HEK293 (cell line): ENCODE measurements around the gene PROSER1.

ENCODE experiments used
- FEZF1 ChIP-seq: fragments of 450-650 bp; formaldehyde crosslinking; IDR thresholded peaks from 2 replicates; pipeline ENCODE4 v1.5.1; 2016; ENCODE audit warnings: missing biosample characterization, missing genetic modification characterization
- OSR2 ChIP-seq: fragments of 450-650 bp; formaldehyde crosslinking; IDR thresholded peaks from 2 replicates; pipeline ENCODE4 v1.5.1; 2016; ENCODE audit warnings: missing biosample characterization, missing genetic modification characterization
- SALL2 ChIP-seq: fragments of 450-650 bp; formaldehyde crosslinking; IDR thresholded peaks from 2 replicates; pipeline ENCODE4 v1.5.0; 2017; ENCODE audit warnings: missing biosample characterization, mild to moderate bottlenecking, missing genetic modification characterization, borderline replicate concordance
- SP7 ChIP-seq: fragments of 450-650 bp; formaldehyde crosslinking; IDR thresholded peaks from 2 replicates; pipeline ENCODE4 v1.5.1; 2016; ENCODE audit warnings: missing biosample characterization, missing genetic modification characterization
- ZBTB17 ChIP-seq: fragments of 450-650 bp; formaldehyde crosslinking; IDR thresholded peaks from 2 replicates; pipeline ENCODE4 v1.5.1; 2016; ENCODE audit warnings: missing biosample characterization, missing genetic modification characterization
- ZBTB7A ChIP-seq: fragments of 450-650 bp; formaldehyde crosslinking; IDR thresholded peaks from 2 replicates; pipeline ENCODE4 v1.5.1; 2016; ENCODE audit warnings: low read depth, missing biosample characterization, missing genetic modification characterization
- ZNF211 ChIP-seq: fragments of 450-650 bp; formaldehyde crosslinking; IDR thresholded peaks from 2 replicates; pipeline ENCODE4 v1.5.1; 2016; ENCODE audit warnings: low read depth, missing biosample characterization, missing genetic modification characterization
- ZNF274 ChIP-seq, 2 experiments: fragments of 200-500 bp in 1 of 2; fragments of 450-650 bp in 1 of 2; sonication (Bioruptor generic) in 1 of 2; formaldehyde crosslinking in 1 of 2; IDR thresholded peaks; 2 replicates each; pipeline versions ENCODE4 v1.5.1 to v1.6.1; 2014 to 2016; ENCODE audit warnings: borderline replicate concordance in 1 of 2, inconsistent platforms in 1 of 2, low read length in 1 of 2, missing biosample characterization in 1 of 2, missing genetic modification characterization in 1 of 2
- ZNF473 ChIP-seq: fragments of 450-650 bp; formaldehyde crosslinking; IDR thresholded peaks from 2 replicates; pipeline ENCODE4 v1.5.1; 2017; ENCODE audit warnings: missing biosample characterization, missing genetic modification characterization
- ZNF660 ChIP-seq: fragments of 450-650 bp; IDR thresholded peaks from 2 replicates; pipeline ENCODE4 v1.5.1; 2018; ENCODE audit warnings: missing biosample characterization, mild to moderate bottlenecking, missing genetic modification characterization
- TF ChIP-seq, protein P1 (sequence below): fragments of 450-650 bp; formaldehyde crosslinking; IDR thresholded peaks from 2 replicates; pipeline ENCODE4 v1.5.1; 2016; ENCODE audit warnings: missing biosample characterization, missing genetic modification characterization
- TF ChIP-seq, protein P2 (sequence below): sonication (generic); formaldehyde crosslinking; IDR thresholded peaks from 2 replicates; pipeline ENCODE4 v1.8.1; 2022; ENCODE audit warnings: mild to moderate bottlenecking, moderate library complexity, missing genetic modification reagents

DNA sequence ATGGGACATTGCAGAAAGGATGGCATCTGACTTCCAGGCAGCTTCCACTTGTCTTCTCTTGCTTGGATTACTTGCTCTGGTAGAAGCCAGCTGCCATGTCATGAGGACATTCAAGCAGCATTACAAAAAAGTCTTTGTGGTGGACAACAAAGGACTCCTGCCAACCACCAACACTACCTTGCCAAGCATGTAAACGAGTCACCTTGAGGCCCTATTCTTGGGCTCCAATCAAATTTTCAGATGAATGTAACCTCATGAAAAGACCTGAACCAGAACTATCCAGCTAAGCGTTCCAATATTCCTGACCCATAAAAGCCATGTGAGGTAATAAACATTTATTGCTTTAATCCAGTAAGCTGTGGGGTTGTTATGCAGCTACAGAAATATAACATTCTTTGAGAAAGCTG is 12.5 kb downstream of the PROSER1 start:
- TF ChIP-seq OSR2 (tag by site-specific recombination), result no peak
- TF ChIP-seq ZBTB17, result no peak
- TF ChIP-seq, protein P1, sequence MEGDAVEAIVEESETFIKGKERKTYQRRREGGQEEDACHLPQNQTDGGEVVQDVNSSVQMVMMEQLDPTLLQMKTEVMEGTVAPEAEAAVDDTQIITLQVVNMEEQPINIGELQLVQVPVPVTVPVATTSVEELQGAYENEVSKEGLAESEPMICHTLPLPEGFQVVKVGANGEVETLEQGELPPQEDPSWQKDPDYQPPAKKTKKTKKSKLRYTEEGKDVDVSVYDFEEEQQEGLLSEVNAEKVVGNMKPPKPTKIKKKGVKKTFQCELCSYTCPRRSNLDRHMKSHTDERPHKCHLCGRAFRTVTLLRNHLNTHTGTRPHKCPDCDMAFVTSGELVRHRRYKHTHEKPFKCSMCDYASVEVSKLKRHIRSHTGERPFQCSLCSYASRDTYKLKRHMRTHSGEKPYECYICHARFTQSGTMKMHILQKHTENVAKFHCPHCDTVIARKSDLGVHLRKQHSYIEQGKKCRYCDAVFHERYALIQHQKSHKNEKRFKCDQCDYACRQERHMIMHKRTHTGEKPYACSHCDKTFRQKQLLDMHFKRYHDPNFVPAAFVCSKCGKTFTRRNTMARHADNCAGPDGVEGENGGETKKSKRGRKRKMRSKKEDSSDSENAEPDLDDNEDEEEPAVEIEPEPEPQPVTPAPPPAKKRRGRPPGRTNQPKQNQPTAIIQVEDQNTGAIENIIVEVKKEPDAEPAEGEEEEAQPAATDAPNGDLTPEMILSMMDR (tag by site-specific recombination), result no peak
- no peak for TF ChIP-seq SP7 (tag by site-specific recombination)
- TF ChIP-seq SALL2 (tag by site-specific recombination), result no peak
- TF ChIP-seq ZBTB7A, result no peak
- no peak for TF ChIP-seq ZNF660
- no peak for TF ChIP-seq ZNF274 (IDR thresholded peaks at IDR 0.05; ENCODE audit: low read length)
- no peak for TF ChIP-seq ZNF274 (tag by site-specific recombination; IDR thresholded peaks at IDR 0.05; ENCODE audit: borderline replicate concordance)
- TF ChIP-seq ZNF211 (tag by site-specific recombination), result no peak
- TF ChIP-seq, protein P2, sequence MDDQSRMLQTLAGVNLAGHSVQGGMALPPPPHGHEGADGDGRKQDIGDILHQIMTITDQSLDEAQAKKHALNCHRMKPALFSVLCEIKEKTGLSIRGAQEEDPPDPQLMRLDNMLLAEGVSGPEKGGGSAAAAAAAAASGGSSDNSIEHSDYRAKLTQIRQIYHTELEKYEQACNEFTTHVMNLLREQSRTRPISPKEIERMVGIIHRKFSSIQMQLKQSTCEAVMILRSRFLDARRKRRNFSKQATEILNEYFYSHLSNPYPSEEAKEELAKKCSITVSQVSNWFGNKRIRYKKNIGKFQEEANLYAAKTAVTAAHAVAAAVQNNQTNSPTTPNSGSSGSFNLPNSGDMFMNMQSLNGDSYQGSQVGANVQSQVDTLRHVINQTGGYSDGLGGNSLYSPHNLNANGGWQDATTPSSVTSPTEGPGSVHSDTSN (CRISPR knock-in tag), result no peak
- TF ChIP-seq ZNF473 (tag by site-specific recombination), result no peak
- no peak for TF ChIP-seq FEZF1 (tag by site-specific recombination)
